ENCODE results near the gene TOPAZ1.

GRCh38 chr3:44222337-44222736 lies 19.3 kb upstream of the TOPAZ1 start:
- TF ChIP-seq POLR2AphosphoS5 (IDR thresholded peaks at IDR 0.05) (no peak), POLR2A (IDR thresholded peaks at IDR 0.05) (no peak), CTCF (IDR thresholded peaks at IDR 0.05) (no peak)
